ENCODE results near the gene ASB7.

Gene ASB7

GRCh38 chr15:100681335-100681746 is 79.0 kb downstream of the ASB7 start:
- H3K4me3 Mint-ChIP-seq: no peak overlapping the region

GRCh38 chr15:100682468-100682867 is 80.1 kb downstream of the ASB7 start:
- ATAC-seq (no peak), DNase-seq (ENCODE audit: low spot score in 2 of 2) (no peak)
- H3K36me3 Mint-ChIP-seq: no peaks in the 10 kb centered on the region
- no peaks in the 10 kb centered on the region for H3K9me3 Mint-ChIP-seq
- H3K4me1 Mint-ChIP-seq: no peaks in the 10 kb centered on the region
- no peak overlapping the region for H3K4me3 Mint-ChIP-seq
- H3K27ac Mint-ChIP-seq: no peak overlapping the region

More at GRCh38 chr15:100681335-100681746, 79.0 kb downstream of the ASB7 start:
- no peak for ATAC-seq
- no peak for DNase-seq (ENCODE audit: low spot score in 2 of 2)
- H3K9me3 Mint-ChIP-seq: no peaks in the 10 kb centered on the region
- H3K36me3 Mint-ChIP-seq: no peaks in the 10 kb centered on the region
- H3K4me1 Mint-ChIP-seq: no peaks in the 10 kb centered on the region
- no peak overlapping the region for H3K27ac Mint-ChIP-seq

GRCh38 chr15:100683434-100683833 is 81.0 kb downstream of the ASB7 start:
- H3K9me3 Mint-ChIP-seq: no peaks in the 10 kb centered on the region
- H3K4me1 Mint-ChIP-seq: no peaks in the 10 kb centered on the region
- no peak overlapping the region for H3K4me3 Mint-ChIP-seq
- ATAC-seq: no peak
- H3K36me3 Mint-ChIP-seq: no peaks in the 10 kb centered on the region
- no peak overlapping the region for H3K27ac Mint-ChIP-seq
- no peak for DNase-seq (ENCODE audit: low spot score in 2 of 2)

- no peak overlapping the region for H3K27ac Mint-ChIP-seq
- H3K9me3 Mint-ChIP-seq: no peaks in the 10 kb centered on the region
- no peaks in the 10 kb centered on the region for H3K4me1 Mint-ChIP-seq
- no peak overlapping the region for H3K4me3 Mint-ChIP-seq
- DNase-seq (ENCODE audit: low spot score in 2 of 2) (no peak), ATAC-seq (no peak)
- H3K36me3 Mint-ChIP-seq: no peaks in the 10 kb centered on the region
These were observed 82.2 kb downstream of the ASB7 start for GRCh38 chr15:100684591-100684990.

GRCh38 chr15:100686021-100686724 is 83.8 kb downstream of the ASB7 start:
- no peaks in the 10 kb centered on the region for H3K36me3 Mint-ChIP-seq
- DNase-seq (ENCODE audit: low spot score in 2 of 2) (no peak), ATAC-seq (no peak)
- H3K9me3 Mint-ChIP-seq: no peaks in the 10 kb centered on the region
- no peaks in the 10 kb centered on the region for H3K4me1 Mint-ChIP-seq
- no peak overlapping the region for H3K27ac Mint-ChIP-seq
- H3K4me3 Mint-ChIP-seq: no peak overlapping the region

GRCh38 chr15:100686725-100687473 is 84.5 kb downstream of the ASB7 start:
- DNase-seq (ENCODE audit: low spot score in 2 of 2) (no peak), ATAC-seq (no peak)
- H3K4me1 Mint-ChIP-seq: no peaks in the 10 kb centered on the region

GRCh38 chr15:100687582-100688141 is 85.3 kb downstream of the ASB7 start:
- H3K9me3 Mint-ChIP-seq: no peaks in the 10 kb centered on the region
- H3K27ac Mint-ChIP-seq: no peak overlapping the region
- no peak for DNase-seq (ENCODE audit: low spot score in 2 of 2)
- H3K4me3 Mint-ChIP-seq: no peak overlapping the region
- no peak for ATAC-seq
- no peaks in the 10 kb centered on the region for H3K4me1 Mint-ChIP-seq
- no peaks in the 10 kb centered on the region for H3K36me3 Mint-ChIP-seq

More at GRCh38 chr15:100686725-100687473, 84.5 kb downstream of the ASB7 start:
- no peak overlapping the region for H3K4me3 Mint-ChIP-seq
- H3K9me3 Mint-ChIP-seq: no peaks in the 10 kb centered on the region
- no peak overlapping the region for H3K27ac Mint-ChIP-seq
- H3K36me3 Mint-ChIP-seq: no peaks in the 10 kb centered on the region

GRCh38 chr15:100688549-100689120 is 86.2 kb downstream of the ASB7 start:
- H3K36me3 Mint-ChIP-seq: no peaks in the 10 kb centered on the region
- ATAC-seq: no peak
- no peaks in the 10 kb centered on the region for H3K4me1 Mint-ChIP-seq
- H3K27ac Mint-ChIP-seq: no peak overlapping the region
- no peaks in the 10 kb centered on the region for H3K9me3 Mint-ChIP-seq
- no peak overlapping the region for H3K4me3 Mint-ChIP-seq
- no peak for DNase-seq (ENCODE audit: low spot score in 2 of 2)

GRCh38 chr15:100689131-100689899 is 86.9 kb downstream of the ASB7 start:
- DNase-seq (ENCODE audit: low spot score in 2 of 2) (no peak), ATAC-seq (no peak)
- Mint-ChIP-seq H3K4me3 (no peak overlapping the region), H3K4me1 (no peaks in the 10 kb centered on the region), H3K27ac (no peak overlapping the region), H3K9me3 (no peaks in the 10 kb centered on the region), H3K36me3 (no peaks in the 10 kb centered on the region)

- no peaks in the 10 kb centered on the region for H3K36me3 Mint-ChIP-seq
- no peak overlapping the region for H3K27ac Mint-ChIP-seq
- DNase-seq (ENCODE audit: low spot score in 2 of 2) (no peak), ATAC-seq (no peak)
- no peak overlapping the region for H3K4me3 Mint-ChIP-seq
- H3K9me3 Mint-ChIP-seq: no peaks in the 10 kb centered on the region
- no peaks in the 10 kb centered on the region for H3K4me1 Mint-ChIP-seq
These were observed 87.8 kb downstream of the ASB7 start for GRCh38 chr15:100690032-100690794.

GRCh38 chr15:100690795-100691158 is 88.4 kb downstream of the ASB7 start:
- Mint-ChIP-seq H3K27ac (no peak overlapping the region), H3K4me3 (no peak overlapping the region), H3K36me3 (no peaks in the 10 kb centered on the region), H3K4me1 (no peaks in the 10 kb centered on the region), H3K9me3 (no peaks in the 10 kb centered on the region)
- DNase-seq (ENCODE audit: low spot score in 2 of 2): no peak
- no peak for ATAC-seq

GRCh38 chr15:100691321-100691720 is 88.9 kb downstream of the ASB7 start:
- Mint-ChIP-seq H3K4me3 (no peak overlapping the region), H3K4me1 (no peaks in the 10 kb centered on the region), H3K36me3 (no peaks in the 10 kb centered on the region), H3K9me3 (no peaks in the 10 kb centered on the region), H3K27ac (no peak overlapping the region)
- no peak for DNase-seq (ENCODE audit: low spot score in 2 of 2)
- no peak for ATAC-seq

GRCh38 chr15:100692246-100692645 is 89.9 kb downstream of the ASB7 start:
- DNase-seq (ENCODE audit: low spot score in 2 of 2): no peak
- H3K9me3 Mint-ChIP-seq: no peaks in the 10 kb centered on the region
- H3K4me3 Mint-ChIP-seq: no peak overlapping the region
- no peak for ATAC-seq
- no peaks in the 10 kb centered on the region for H3K4me1 Mint-ChIP-seq
- no peak overlapping the region for H3K27ac Mint-ChIP-seq
- H3K36me3 Mint-ChIP-seq: no peaks in the 10 kb centered on the region

GRCh38 chr15:100692671-100693070 is 90.3 kb downstream of the ASB7 start:
- DNase-seq (ENCODE audit: low spot score in 2 of 2) (no peak), ATAC-seq (no peak)
- no peaks in the 10 kb centered on the region for H3K4me1 Mint-ChIP-seq
- H3K27ac Mint-ChIP-seq: no peak overlapping the region
- H3K4me3 Mint-ChIP-seq: no peak overlapping the region
- no peaks in the 10 kb centered on the region for H3K36me3 Mint-ChIP-seq
- no peaks in the 10 kb centered on the region for H3K9me3 Mint-ChIP-seq
